Measurements from ENCODE around the gene ANKS3. TPM values are rescaled to one million over a fixed set of nuclear protein-coding genes. Genes with fewer than 3 reads are reported as not detected.
A peak's percentile ranks its signal among the peaks of the same experiment; 100 is the strongest.

ANKS3 gene
- total RNA-seq, 4 donors from 2014 or later: 6.7 to 16.6 (median 9.0) TPM

GRCh38 chr16:4771646-4772045, 37.6 kb upstream of the ANKS3 start:
- H3K27ac ChIP-seq: no peak overlapping the region
- H3K9me3 ChIP-seq: no peaks in the 10 kb centered on the region
- in situ Hi-C loops (cut with MboI; ENCODE audit: low sequenced_read_pairs in 4 of 4) (no loop called here), intact Hi-C loops (cut with DNase I; ENCODE audit: low total_unique reads) (no loop called here)
- no peaks in the 10 kb centered on the region for H3K27me3 ChIP-seq
- H3K4me1 ChIP-seq: peaks cover 10 to 14% of the 10 kb centered on the region in 2 donors
- ATAC-seq (no peak), DNase-seq (no peak)
- no peak overlapping the region for H3K4me3 ChIP-seq
- no peaks in the 10 kb centered on the region for H3K36me3 ChIP-seq
- TF ChIP-seq POLR2A (IDR thresholded peaks at IDR 0.05): no peak
- TF ChIP-seq CTCF (IDR thresholded peaks at IDR 0.05 in 4 of 5, conservative IDR thresholded peaks at IDR 0.05 in 1 of 5): no peak

GRCh38 chr16:4769306-4769638, 35.2 kb upstream of the ANKS3 start:
- in situ Hi-C loops (cut with MboI; ENCODE audit: low sequenced_read_pairs in 4 of 4): no loop called here
- Histone ChIP-seq H3K4me1 (peaks cover 25 to 30% of the 10 kb centered on the region in 2 donors), H3K4me3 (peak overlapping the region; percentile 74 to 99 (median 90)), H3K9me3 (no peaks in the 10 kb centered on the region), H3K27ac (peak overlapping the region; percentile 83 to 95 (median 92)), H3K27me3 (no peaks in the 10 kb centered on the region), H3K36me3 (peaks cover 0 to 14% of the 10 kb centered on the region in 2 donors)
- ATAC-seq (no peak), DNase-seq (no peak)
- no peak for TF ChIP-seq POLR2A (IDR thresholded peaks at IDR 0.05)
- no peak for TF ChIP-seq CTCF (IDR thresholded peaks at IDR 0.05 in 4 of 5, conservative IDR thresholded peaks at IDR 0.05 in 1 of 5)
- intact Hi-C loops (cut with DNase I; ENCODE audit: low total_unique reads): loop anchor here (2.0 kb wide), 1 partner anchor 34 kb away; the partner anchor contains the start of gene ROGDI

GRCh38 chr16:4768549-4769305, 34.7 kb upstream of the ANKS3 start:
- Histone ChIP-seq H3K27ac (peak overlapping the region; percentile 83 to 95 (median 92)), H3K4me1 (peaks cover 25 to 30% of the 10 kb centered on the region in 2 donors), H3K27me3 (no peaks in the 10 kb centered on the region), H3K9me3 (no peaks in the 10 kb centered on the region), H3K36me3 (peaks cover 0 to 19% of the 10 kb centered on the region in 2 donors), H3K4me3 (peak overlapping the region; percentile 74 to 99 (median 90))
- DNase-seq (peak; percentile 93 to 95), ATAC-seq (peak; percentile 82 to 84)
- intact Hi-C loops (cut with DNase I; ENCODE audit: low total_unique reads): loop anchor here (1.0 to 2.0 kb wide), 3 partner anchors 34 to 188 kb away; partner anchors contain the start of genes ANKS3, DNAAF8 and ROGDI
- in situ Hi-C loops (cut with MboI; ENCODE audit: low sequenced_read_pairs in 4 of 4): no loop called here
- peak; percentile 68 to 74 for TF ChIP-seq POLR2A (IDR thresholded peaks at IDR 0.05)
- no peak for TF ChIP-seq CTCF (IDR thresholded peaks at IDR 0.05 in 4 of 5, conservative IDR thresholded peaks at IDR 0.05 in 1 of 5)

- Histone ChIP-seq H3K4me3 (peak overlapping the region; percentile 80 to 99 (median 90)), H3K4me1 (peaks cover 25 to 30% of the 10 kb centered on the region in 2 donors), H3K9me3 (no peaks in the 10 kb centered on the region), H3K27ac (peak overlapping the region; percentile 83 to 95 (median 92)), H3K27me3 (no peaks in the 10 kb centered on the region), H3K36me3 (peaks cover 0 to 26% of the 10 kb centered on the region in 2 donors)
- peak in 1 of 2 donors; percentile 13 for ATAC-seq
- intact Hi-C loops (cut with DNase I; ENCODE audit: low total_unique reads) (loop anchor here (1.0 to 2.0 kb wide), 4 partner anchors 34 to 229 kb away; partner anchors contain the start of genes ANKS3, CDIP1, DNAAF8 and ROGDI), in situ Hi-C loops (cut with MboI; ENCODE audit: low sequenced_read_pairs in 4 of 4) (no loop called here)
- DNase-seq: peak in 1 of 2 donors; percentile 27
- TF ChIP-seq CTCF (IDR thresholded peaks at IDR 0.05 in 4 of 5, conservative IDR thresholded peaks at IDR 0.05 in 1 of 5) (no peak), POLR2A (IDR thresholded peaks at IDR 0.05) (no peak)
Observed at GRCh38 chr16:4767872-4768548, 33.9 kb upstream of the ANKS3 start.

Data from gastrocnemius medialis (tissue), 4 donors.